Gastroesophageal sphincter (tissue), 4 donors: Measurements from ENCODE around the gene IL17RD. TPM values are rescaled to one million over a fixed set of nuclear protein-coding genes. Genes with fewer than 3 reads are reported as not detected.

ENCODE experiments used
- ATAC-seq: fragments of 150-250 bp; one replicate; pipeline ENCODE4 v1.9.1; 2016; ENCODE audit warnings: mild to moderate bottlenecking, moderate library complexity
- H3K27ac ChIP-seq, 4 donors: fragments of 200-600 bp; sonication (generic) in 3 of 4; 1 replicate in 3 of 4; 2 replicates in 1 of 4; pipeline ENCODE4 v1.5.1; 2016 to 2019
- H3K27me3 ChIP-seq: fragments of 200-600 bp; sonication (generic); one replicate; pipeline ENCODE4 v1.5.1; 2019
- H3K36me3 ChIP-seq, 2 donors: fragments of 200-600 bp; sonication (generic); one replicate each; pipeline ENCODE4 v1.5.1; 2019; ENCODE audit warnings: control low read depth in 1 of 2
- H3K4me1 ChIP-seq, 3 donors: fragments of 200-600 bp; sonication (generic); 1 replicate in 2 of 3; 2 replicates in 1 of 3; pipeline ENCODE4 v1.5.1; 2016 to 2019; ENCODE audit warnings: control low read depth in 2 of 3
- H3K4me3 ChIP-seq, 2 donors: fragments of 200-600 bp; sonication (generic); one replicate each; pipeline ENCODE4 v1.5.1; 2019; ENCODE audit warnings: mild to moderate bottlenecking in 1 of 2, moderate library complexity in 1 of 2
- H3K9me3 ChIP-seq, 3 donors: fragments of 200-600 bp; sonication (generic); one replicate each; pipeline ENCODE4 v1.5.1; 2017 to 2019; ENCODE audit warnings: control low read depth in 2 of 3
- EP300 ChIP-seq: sonication (generic); formaldehyde crosslinking; IDR thresholded peaks from one replicate; pipeline ENCODE4 v1.6.1; 2017; ENCODE audit warnings: antibody characterized with exemption, mild to moderate bottlenecking
- POLR2A ChIP-seq, 2 donors: fragments of 450-650 bp; IDR thresholded peaks; one replicate each; pipeline ENCODE4 v1.6.1; 2017; ENCODE audit warnings: antibody characterized with exemption in 2 of 2, mild to moderate bottlenecking in 2 of 2, moderate library complexity in 1 of 2
- POLR2AphosphoS5 ChIP-seq: sonication (generic); formaldehyde crosslinking; IDR thresholded peaks from one replicate; pipeline ENCODE4 v1.6.1; 2017; ENCODE audit warnings: antibody characterized with exemption
- WGBS, 2 donors: methylation state at CpG; one replicate each; pipeline ENCODE4 v1.1.5; 2018; ENCODE audit warnings: low coverage in 1 of 2; 5-methylcytosine and 5-hydroxymethylcytosine counted together
- total RNA-seq, 4 donors: library from RNA; depleted of rRNA; stranded (reverse); fragments of >200 nt; gene quantifications; one replicate each; pipeline ENCODE4 v1.1.0, GENCODE V29; 2016
- TF ChIP-seq, protein P1 (sequence below), 4 experiments: fragments of 200-600 bp in 2 of 4; fragments of 450-650 bp in 2 of 4; sonication (generic) in 1 of 4; IDR thresholded peaks; one replicate each; pipeline ENCODE4 v1.5.1; 2017 to 2019; ENCODE audit warnings: antibody characterized with exemption in 4 of 4, mild to moderate bottlenecking in 2 of 4, moderate library complexity in 2 of 4

IL17RD gene
- total RNA-seq, 4 donors from 2014 or later: 4.5 to 15.9 (median 8.7) TPM

- 12 to 31% methylated on average over 4 of the region's 4 CpGs for WGBS, 2 donors
- peaks cover 0 to 63% (median 13%) of the 10 kb centered on the region in 3 donors for H3K4me1 ChIP-seq
- no peak overlapping the region for H3K27ac ChIP-seq
- H3K36me3 ChIP-seq: no peaks in the 10 kb centered on the region
- no peak for ATAC-seq
- no peaks in the 10 kb centered on the region for H3K9me3 ChIP-seq
- peak overlapping the region in 1 of 2 donors; percentile 85 for H3K4me3 ChIP-seq
- peaks cover 13% of the 10 kb centered on the region for H3K27me3 ChIP-seq
- no peak for TF ChIP-seq EP300
- TF ChIP-seq POLR2AphosphoS5: no peak
- no peak for TF ChIP-seq POLR2A (IDR thresholded peaks at IDR 0.05)
- TF ChIP-seq, protein P1, sequence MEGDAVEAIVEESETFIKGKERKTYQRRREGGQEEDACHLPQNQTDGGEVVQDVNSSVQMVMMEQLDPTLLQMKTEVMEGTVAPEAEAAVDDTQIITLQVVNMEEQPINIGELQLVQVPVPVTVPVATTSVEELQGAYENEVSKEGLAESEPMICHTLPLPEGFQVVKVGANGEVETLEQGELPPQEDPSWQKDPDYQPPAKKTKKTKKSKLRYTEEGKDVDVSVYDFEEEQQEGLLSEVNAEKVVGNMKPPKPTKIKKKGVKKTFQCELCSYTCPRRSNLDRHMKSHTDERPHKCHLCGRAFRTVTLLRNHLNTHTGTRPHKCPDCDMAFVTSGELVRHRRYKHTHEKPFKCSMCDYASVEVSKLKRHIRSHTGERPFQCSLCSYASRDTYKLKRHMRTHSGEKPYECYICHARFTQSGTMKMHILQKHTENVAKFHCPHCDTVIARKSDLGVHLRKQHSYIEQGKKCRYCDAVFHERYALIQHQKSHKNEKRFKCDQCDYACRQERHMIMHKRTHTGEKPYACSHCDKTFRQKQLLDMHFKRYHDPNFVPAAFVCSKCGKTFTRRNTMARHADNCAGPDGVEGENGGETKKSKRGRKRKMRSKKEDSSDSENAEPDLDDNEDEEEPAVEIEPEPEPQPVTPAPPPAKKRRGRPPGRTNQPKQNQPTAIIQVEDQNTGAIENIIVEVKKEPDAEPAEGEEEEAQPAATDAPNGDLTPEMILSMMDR (IDR thresholded peaks at IDR 0.05): no peak
These were observed 488 bp upstream of the IL17RD start for GRCh38 chr3:57165641-57166040.

DNA sequence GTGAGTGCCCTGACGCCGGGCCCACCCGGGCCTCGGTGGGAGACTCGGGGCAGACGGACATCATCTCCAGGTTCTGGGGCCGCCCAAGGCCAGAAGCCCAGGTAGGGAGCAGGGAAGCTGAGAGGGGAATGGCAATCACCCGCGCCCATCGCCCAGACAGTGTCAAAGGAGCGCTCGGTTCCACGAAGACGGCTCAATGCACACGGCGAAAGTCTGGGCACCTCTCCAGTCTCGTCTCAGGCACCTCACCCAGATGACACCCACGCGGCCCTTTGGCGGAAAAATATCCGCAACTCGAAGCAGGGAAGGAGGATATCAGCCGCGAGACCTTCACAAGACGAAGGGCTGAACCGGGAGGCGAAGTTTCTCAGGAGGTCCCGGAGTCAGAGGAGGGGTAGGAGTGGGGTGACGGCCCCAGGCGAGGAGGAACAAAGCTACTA is 916 bp downstream of the IL17RD start:
- WGBS, 2 donors: no CpG with 5 or more reads among the region's 30 CpGs
- H3K4me3 ChIP-seq: peak overlapping the region; percentile 52 to 85
- peak overlapping the region in 3 of 4 donors; percentile 58 to 82 (median 71) for H3K27ac ChIP-seq
- TF ChIP-seq EP300 (no peak), POLR2A (IDR thresholded peaks at IDR 0.05) (no peak), POLR2AphosphoS5 (no peak)
- TF ChIP-seq, protein P1 (IDR thresholded peaks at IDR 0.05): no peak
- no peaks in the 10 kb centered on the region for H3K36me3 ChIP-seq
- peaks cover 6% of the 10 kb centered on the region for H3K27me3 ChIP-seq
- no peaks in the 10 kb centered on the region for H3K9me3 ChIP-seq
- peak; percentile 14 for ATAC-seq
- peaks cover 0 to 66% (median 26%) of the 10 kb centered on the region in 3 donors for H3K4me1 ChIP-seq

DNA sequence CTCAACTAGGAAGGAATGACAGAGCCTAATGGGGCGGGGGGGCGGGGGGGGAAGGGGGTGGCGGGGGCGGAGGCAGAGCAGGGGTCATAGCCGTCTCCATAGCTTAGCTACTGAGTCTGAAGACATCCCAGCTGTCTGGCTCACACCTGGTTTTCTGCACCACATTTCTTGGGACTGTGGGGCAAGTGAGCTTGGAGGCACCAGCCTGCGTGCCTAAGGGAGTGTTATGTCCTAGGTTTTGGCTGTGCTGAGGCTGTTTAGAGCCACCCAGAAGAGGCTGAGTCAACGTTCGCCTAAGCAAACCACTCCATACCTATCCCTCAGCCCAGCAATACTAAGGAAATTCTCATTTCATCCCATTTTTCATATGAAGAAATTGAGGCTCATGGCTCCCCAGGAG is 1.4 kb downstream of the IL17RD start:
- Histone ChIP-seq H3K36me3 (no peaks in the 10 kb centered on the region), H3K27me3 (peaks cover 1% of the 10 kb centered on the region), H3K27ac (peak overlapping the region in 3 of 4 donors; percentile 58 to 82 (median 71)), H3K4me1 (peaks cover 0 to 71% (median 27%) of the 10 kb centered on the region in 3 donors), H3K9me3 (no peaks in the 10 kb centered on the region), H3K4me3 (peak overlapping the region in 1 of 2 donors; percentile 85)
- TF ChIP-seq POLR2A (IDR thresholded peaks at IDR 0.05) (no peak), POLR2AphosphoS5 (no peak), EP300 (no peak)
- TF ChIP-seq, protein P1 (IDR thresholded peaks at IDR 0.05): no peak
- ATAC-seq: peak; percentile 19
- 24 to 53% methylated on average over 3 to 5 of the region's 8 CpGs for WGBS, 2 donors

DNA sequence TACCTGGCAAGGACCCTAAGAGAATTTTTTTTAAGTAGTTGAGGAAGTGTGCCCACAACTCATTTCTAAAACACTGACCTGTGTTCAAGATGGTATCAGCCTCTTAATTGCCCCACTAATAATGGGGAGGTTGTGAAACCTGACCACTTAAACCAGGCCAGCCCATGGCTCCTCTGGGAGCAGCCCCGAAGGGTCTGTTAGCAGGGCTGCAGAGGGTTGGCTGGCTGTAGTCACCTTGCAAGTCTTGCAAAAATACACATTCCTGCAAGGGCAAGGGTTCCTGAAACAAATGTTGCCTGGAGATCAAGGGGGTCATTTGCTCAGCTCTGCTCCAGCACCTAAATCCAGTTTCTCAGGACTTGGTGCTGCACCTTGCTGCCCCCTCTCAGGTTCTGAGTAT is 3.2 kb downstream of the IL17RD start:
- H3K27me3 ChIP-seq: no peaks in the 10 kb centered on the region
- no CpG with 5 or more reads among the region's 1 CpG for WGBS, 2 donors
- TF ChIP-seq, protein P1 (IDR thresholded peaks at IDR 0.05): no peak
- no peak for TF ChIP-seq POLR2AphosphoS5
- no peak for TF ChIP-seq EP300
- TF ChIP-seq POLR2A (IDR thresholded peaks at IDR 0.05): no peak
- no peak overlapping the region for H3K4me3 ChIP-seq
- H3K27ac ChIP-seq: no peak overlapping the region
- no peaks in the 10 kb centered on the region for H3K36me3 ChIP-seq
- peaks cover 0 to 80% (median 27%) of the 10 kb centered on the region in 3 donors for H3K4me1 ChIP-seq
- no peak for ATAC-seq
- no peaks in the 10 kb centered on the region for H3K9me3 ChIP-seq

DNA sequence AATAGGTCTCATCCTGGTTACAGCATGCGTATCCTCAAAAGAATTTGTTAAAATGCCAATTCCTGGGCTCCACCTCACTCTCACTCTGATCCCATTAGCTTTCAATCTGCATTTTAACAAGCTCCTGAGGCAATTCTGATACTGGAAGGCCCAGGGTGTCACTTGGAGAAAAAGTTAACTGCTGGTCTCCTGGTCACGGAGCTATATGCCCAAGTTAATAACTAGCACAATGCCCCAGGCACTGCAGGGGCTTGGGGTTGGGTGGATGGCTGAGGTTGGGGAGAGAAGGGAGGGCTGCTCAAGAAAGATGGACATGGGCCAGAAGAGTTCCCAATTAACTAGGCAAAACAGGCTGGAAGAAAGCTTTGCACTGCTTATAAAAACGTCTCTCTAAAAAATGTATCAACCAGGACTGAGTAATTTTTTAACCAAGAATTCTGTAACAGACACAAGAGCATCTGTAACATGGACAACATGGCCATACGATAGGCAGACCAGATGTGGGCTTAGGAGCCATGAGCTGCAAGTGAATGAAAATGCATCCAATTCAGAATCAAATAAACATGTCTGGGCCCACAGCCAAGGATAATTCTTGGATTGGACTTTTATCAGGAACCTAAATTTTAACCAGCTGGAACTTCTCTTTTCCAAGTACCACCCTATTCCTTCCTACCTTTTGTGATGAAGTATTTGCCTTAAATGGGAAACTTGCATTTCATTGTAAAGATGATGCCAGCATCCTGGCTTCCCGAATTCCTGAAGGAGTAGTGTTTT is 4.2 kb downstream of the IL17RD start:
- Histone ChIP-seq H3K27ac (peak overlapping the region in 3 of 4 donors; percentile 59 to 70 (median 65)), H3K9me3 (no peaks in the 10 kb centered on the region), H3K36me3 (no peaks in the 10 kb centered on the region), H3K4me1 (peaks cover 0 to 79% (median 27%) of the 10 kb centered on the region in 3 donors), H3K27me3 (no peaks in the 10 kb centered on the region), H3K4me3 (no peak overlapping the region)
- ATAC-seq: no peak
- no peak for TF ChIP-seq POLR2A (IDR thresholded peaks at IDR 0.05)
- TF ChIP-seq EP300: no peak
- TF ChIP-seq, protein P1 (IDR thresholded peaks at IDR 0.05): no peak
- no peak for TF ChIP-seq POLR2AphosphoS5
- WGBS, 2 donors: 38 to 53% methylated on average over 2 to 4 of the region's 5 CpGs
